ENCODE results near the gene SSH2. TPM values are rescaled to one million over a fixed set of nuclear protein-coding genes. Genes with fewer than 3 reads are reported as not detected.

The SSH2 gene
- total and polyA plus RNA-seq, 2 of the 13 experiments (the other 11 are each of a cell fraction or from before 2014, with no cell fraction given) = 6.0 to 6.4 TPM

DNA sequence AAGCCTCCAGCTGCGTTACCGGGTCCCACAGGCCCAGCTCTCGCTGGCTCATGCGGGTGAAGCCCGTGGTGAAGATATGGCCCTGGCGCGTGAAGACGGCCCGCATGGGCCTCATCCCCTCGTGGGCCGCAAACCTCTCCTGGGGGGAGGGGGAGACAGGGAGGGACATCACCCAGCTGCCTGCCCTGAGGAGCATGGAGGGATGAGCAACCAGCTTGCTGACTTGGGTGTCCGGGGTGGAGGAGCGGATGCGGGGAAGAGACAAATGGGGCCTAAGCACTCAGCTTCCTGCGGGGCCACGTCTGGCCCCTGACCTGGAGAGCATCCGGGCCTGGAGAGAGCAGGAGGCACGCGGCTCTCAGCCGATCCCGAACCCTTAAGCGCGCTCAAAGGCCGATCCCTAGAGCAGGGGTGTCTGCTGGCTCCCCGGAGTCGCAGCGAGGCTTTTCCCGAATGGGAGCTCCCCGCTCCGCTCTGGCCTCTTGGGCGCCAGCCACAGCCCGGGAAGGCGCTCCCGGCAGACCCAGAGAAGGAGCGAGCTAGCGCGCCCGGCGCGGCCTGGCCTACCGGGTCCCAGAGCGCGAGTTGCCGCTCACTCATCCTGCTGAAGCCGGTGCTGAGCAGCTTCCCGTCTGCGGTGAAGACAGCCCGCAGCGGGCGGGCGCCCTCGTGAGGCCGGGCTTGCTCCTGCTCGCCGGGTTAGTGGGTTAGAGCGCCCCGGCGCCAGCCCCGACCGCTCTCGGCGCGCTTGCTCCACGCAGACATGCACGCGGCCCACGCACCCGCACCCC lies 312.4 kb downstream of the SSH2 start (continued):
- no peak for TF ChIP-seq ZNF556 (CRISPR knock-in tag; IDR thresholded peaks at IDR 0.05; ENCODE audit: borderline replicate concordance)
- TF ChIP-seq, protein P1, sequence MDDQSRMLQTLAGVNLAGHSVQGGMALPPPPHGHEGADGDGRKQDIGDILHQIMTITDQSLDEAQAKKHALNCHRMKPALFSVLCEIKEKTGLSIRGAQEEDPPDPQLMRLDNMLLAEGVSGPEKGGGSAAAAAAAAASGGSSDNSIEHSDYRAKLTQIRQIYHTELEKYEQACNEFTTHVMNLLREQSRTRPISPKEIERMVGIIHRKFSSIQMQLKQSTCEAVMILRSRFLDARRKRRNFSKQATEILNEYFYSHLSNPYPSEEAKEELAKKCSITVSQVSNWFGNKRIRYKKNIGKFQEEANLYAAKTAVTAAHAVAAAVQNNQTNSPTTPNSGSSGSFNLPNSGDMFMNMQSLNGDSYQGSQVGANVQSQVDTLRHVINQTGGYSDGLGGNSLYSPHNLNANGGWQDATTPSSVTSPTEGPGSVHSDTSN (CRISPR knock-in tag; IDR thresholded peaks at IDR 0.05; ENCODE audit: borderline replicate concordance) = no peak
- TF ChIP-seq ATM (IDR thresholded peaks at IDR 0.05; ENCODE audit: borderline replicate concordance) = no peak
- TF ChIP-seq ZNF558 (CRISPR knock-in tag; IDR thresholded peaks at IDR 0.05; ENCODE audit: borderline replicate concordance) = 0 out of 2 replicates have a peak, but pooled peaks have one; percentile 41
- peak; percentile 36; the same call in 1 of the 2 replicates for TF ChIP-seq ZNF501 (CRISPR knock-in tag; IDR thresholded peaks at IDR 0.05)
- no peak for TF ChIP-seq ZNF136 (CRISPR knock-in tag; IDR thresholded peaks at IDR 0.05; ENCODE audit: low read depth)
- TF ChIP-seq SP2 (CRISPR knock-in tag; IDR thresholded peaks at IDR 0.05) = no peak
- TF ChIP-seq ZNF773 (CRISPR knock-in tag; IDR thresholded peaks at IDR 0.05; ENCODE audit: borderline replicate concordance) = no peak
- no peak; the same call in 1 of the 2 replicates for TF ChIP-seq ZNF678 (CRISPR knock-in tag; IDR thresholded peaks at IDR 0.05)
- no peak for TF ChIP-seq DNMT3B (CRISPR knock-in tag; conservative IDR thresholded peaks at IDR 0.05)
- TF ChIP-seq TGIF2 (CRISPR knock-in tag; IDR thresholded peaks at IDR 0.05) = 0 out of 2 replicates have a peak, but pooled peaks have one; percentile 19
- peak; percentile 28; the same call in 1 of the 2 replicates for TF ChIP-seq ZNF616 (CRISPR knock-in tag; IDR thresholded peaks at IDR 0.05; ENCODE audit: low read depth)
- TF ChIP-seq ZNF264 (CRISPR knock-in tag; IDR thresholded peaks at IDR 0.05) = no peak
- no peak for TF ChIP-seq TP53 (CRISPR knock-in tag; conservative IDR thresholded peaks at IDR 0.05)
- no peak for TF ChIP-seq ZNF557 (CRISPR knock-in tag; IDR thresholded peaks at IDR 0.05)
- TF ChIP-seq, protein P2, sequence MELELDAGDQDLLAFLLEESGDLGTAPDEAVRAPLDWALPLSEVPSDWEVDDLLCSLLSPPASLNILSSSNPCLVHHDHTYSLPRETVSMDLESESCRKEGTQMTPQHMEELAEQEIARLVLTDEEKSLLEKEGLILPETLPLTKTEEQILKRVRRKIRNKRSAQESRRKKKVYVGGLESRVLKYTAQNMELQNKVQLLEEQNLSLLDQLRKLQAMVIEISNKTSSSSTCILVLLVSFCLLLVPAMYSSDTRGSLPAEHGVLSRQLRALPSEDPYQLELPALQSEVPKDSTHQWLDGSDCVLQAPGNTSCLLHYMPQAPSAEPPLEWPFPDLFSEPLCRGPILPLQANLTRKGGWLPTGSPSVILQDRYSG (CRISPR knock-in tag; IDR thresholded peaks at IDR 0.05) = 0 out of 2 replicates have a peak, but pooled peaks have one; percentile 45
- peak; percentile 60; the same call in 1 of the 2 replicates for TF ChIP-seq GABPB1 (CRISPR knock-in tag; IDR thresholded peaks at IDR 0.05)
- TF ChIP-seq NCOA5 (CRISPR knock-in tag; IDR thresholded peaks at IDR 0.05) = no peak
- TF ChIP-seq ZNF234 (CRISPR knock-in tag; conservative IDR thresholded peaks at IDR 0.05) = no peak
- TF ChIP-seq ZNF383 (CRISPR knock-in tag; IDR thresholded peaks at IDR 0.05; ENCODE audit: borderline replicate concordance) = no peak
- no peak for TF ChIP-seq SCMH1 (CRISPR knock-in tag; IDR thresholded peaks at IDR 0.05; ENCODE audit: borderline replicate concordance)
- TF ChIP-seq NFKBIZ (CRISPR knock-in tag; IDR thresholded peaks at IDR 0.05) = no peak; the same call in 1 of the 2 replicates
- TF ChIP-seq, protein P3, sequence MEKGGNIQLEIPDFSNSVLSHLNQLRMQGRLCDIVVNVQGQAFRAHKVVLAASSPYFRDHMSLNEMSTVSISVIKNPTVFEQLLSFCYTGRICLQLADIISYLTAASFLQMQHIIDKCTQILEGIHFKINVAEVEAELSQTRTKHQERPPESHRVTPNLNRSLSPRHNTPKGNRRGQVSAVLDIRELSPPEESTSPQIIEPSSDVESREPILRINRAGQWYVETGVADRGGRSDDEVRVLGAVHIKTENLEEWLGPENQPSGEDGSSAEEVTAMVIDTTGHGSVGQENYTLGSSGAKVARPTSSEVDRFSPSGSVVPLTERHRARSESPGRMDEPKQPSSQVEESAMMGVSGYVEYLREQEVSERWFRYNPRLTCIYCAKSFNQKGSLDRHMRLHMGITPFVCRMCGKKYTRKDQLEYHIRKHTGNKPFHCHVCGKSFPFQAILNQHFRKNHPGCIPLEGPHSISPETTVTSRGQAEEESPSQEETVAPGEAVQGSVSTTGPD (CRISPR knock-in tag; IDR thresholded peaks at IDR 0.05) = no peak
- TF ChIP-seq TBX2 (CRISPR knock-in tag; IDR thresholded peaks at IDR 0.05; ENCODE audit: borderline replicate concordance) = peak; percentile 40; the same call in 1 of the 2 replicates
- TF ChIP-seq GTF3A (CRISPR knock-in tag; conservative IDR thresholded peaks at IDR 0.05) = no peak
- no peak for TF ChIP-seq MXD4 (CRISPR knock-in tag; IDR thresholded peaks at IDR 0.05)
- TF ChIP-seq RAD51 (IDR thresholded peaks at IDR 0.05; ENCODE audit: borderline replicate concordance) = no peak
- no peak for TF ChIP-seq SP1 (IDR thresholded peaks at IDR 0.05)
- no peak for TF ChIP-seq SP1 (CRISPR knock-in tag; IDR thresholded peaks at IDR 0.05)

Data from HepG2 (cell line).